ENCODE results near the gene SCAMP1. TPM values are rescaled to one million over a fixed set of nuclear protein-coding genes. Genes with fewer than 3 reads are reported as not detected.

The SCAMP1 gene
- total RNA-seq, 1 donor, result 28.3 TPM

Small RNA genes within 50 kb of the gene (small RNA-seq; reads per million reads assigned to genes)
- not detected for gene RF00019
- not detected for gene RNU6-183P

Other genes starting within 250 kb of the SCAMP1 start
- 18.9 TPM for gene AP3B1, start 65.9 kb upstream of the SCAMP1 start, total RNA-seq

Measured in hematopoietic multipotent progenitor cell (in vitro differentiated cells).